B cell (primary cell): ENCODE measurements around the gene MATN1. TPM values are rescaled to one million over a fixed set of nuclear protein-coding genes. Genes with fewer than 3 reads are reported as not detected.

Experiments
- ATAC-seq: fragments of 200-7000 bp; cut with Tn5 transposase; one replicate; pipeline ENCODE4 v1.10.0; 2021; ENCODE audit warnings: low read depth, mild to moderate bottlenecking, moderate number of reproducible peaks, moderate library complexity
- CTCF ChIA-PET: fragments of 350-600 bp; sonication (Branson Sonifier 250); formaldehyde crosslinking; loops from one replicate; lab custom pipeline; 2021; ENCODE audit warnings: antibody characterized with exemption, inconsistent platforms; lab: Charles Lee
- POLR2A ChIA-PET: fragments of 350-600 bp; sonication (Branson Sonifier 250); formaldehyde crosslinking; loops from one replicate; lab custom pipeline; 2021; ENCODE audit warnings: antibody characterized with exemption; lab: Charles Lee
- DNase-seq: peaks from one replicate; pipeline ENCODE4 v3.0.0; 2013
- H2AFZ ChIP-seq: 2 replicates; pipeline ENCODE4 v1.6.1; 2012; ENCODE audit warnings: mild to moderate bottlenecking, low read depth, low read length; ENCODE audit not compliant: insufficient read depth, poor library complexity, severe bottlenecking
- H3K27ac ChIP-seq, 2 donors: 1 replicate in 1 of 2; 2 replicates in 1 of 2; pipeline ENCODE4 v1.5.1; 2012 to 2013; ENCODE audit warnings: low read length in 2 of 2, mild to moderate bottlenecking in 2 of 2, moderate library complexity in 1 of 2
- H3K27me3 ChIP-seq, 4 experiments: fragments of 200-600 bp in 1 of 4; sonication (generic) in 1 of 4; replicated peaks in 1 of 4; 1 replicate in 2 of 4; 2 replicates in 2 of 4; pipeline versions ENCODE4 v1.6.1 to v1.7.0; 2013 to 2016; ENCODE audit warnings: low read length in 3 of 4, mild to moderate bottlenecking in 2 of 4, mixed read lengths in 1 of 4, moderate library complexity in 1 of 4; ENCODE audit not compliant: insufficient read depth in 4 of 4, control insufficient read depth in 3 of 4; ENCODE audit errors: control extremely low read depth in 1 of 4
- H3K36me3 ChIP-seq, 2 experiments: replicated peaks in 1 of 2; 1 replicate in 1 of 2; 2 replicates in 1 of 2; pipeline versions ENCODE4 v1.6.1 to v1.7.1; 2013; ENCODE audit warnings: low read length in 1 of 2; ENCODE audit not compliant: insufficient read depth in 2 of 2, control insufficient read depth in 1 of 2; ENCODE audit errors: control extremely low read depth in 1 of 2, extremely low read depth in 1 of 2
- H3K4me1 ChIP-seq, 2 donors: fragments of 200-600 bp in 1 of 2; sonication (generic) in 1 of 2; 1 replicate in 1 of 2; 2 replicates in 1 of 2; pipeline versions ENCODE4 v1.5.1 to v1.6.1; 2013 to 2017; ENCODE audit warnings: low read length in 2 of 2; ENCODE audit not compliant: control insufficient read depth in 2 of 2, insufficient read depth in 2 of 2
- H3K4me2 ChIP-seq: replicated peaks from 2 replicates; pipeline ENCODE3; 2012; ENCODE audit warnings: mild to moderate bottlenecking, low read depth, low read length; ENCODE audit not compliant: poor library complexity, severe bottlenecking
- H3K4me3 ChIP-seq, 5 experiments: fragments of 200-600 bp in 1 of 5; sonication (generic) in 1 of 5; 1 replicate in 3 of 5; 2 replicates in 2 of 5; pipeline versions ENCODE4 v1.5.1 to v1.7.0; 2011 to 2016; ENCODE audit warnings: low read length in 4 of 5, mild to moderate bottlenecking in 4 of 5, low read depth in 2 of 5, control low read depth in 1 of 5, moderate library complexity in 1 of 5; ENCODE audit not compliant: insufficient read depth in 1 of 5; ENCODE audit errors: control extremely low read depth in 1 of 5, extremely low read depth in 1 of 5
- H3K79me2 ChIP-seq: fragments of 200-600 bp; sonication (generic); one replicate; pipeline ENCODE4 v1.6.0; 2016; ENCODE audit warnings: low read length; ENCODE audit not compliant: control insufficient read depth, insufficient read depth
- H3K9ac ChIP-seq: fragments of 200-600 bp; sonication (generic); 2 replicates; pipeline ENCODE4 v1.6.1; 2017; ENCODE audit warnings: mild to moderate bottlenecking, low read length, moderate library complexity
- H3K9me3 ChIP-seq, 3 donors: one replicate each; pipeline versions ENCODE4 v1.6.1 to v1.7.1; 2013; ENCODE audit warnings: low read length in 2 of 3; ENCODE audit not compliant: control insufficient read depth in 2 of 3, insufficient read depth in 1 of 3; ENCODE audit errors: control extremely low read depth in 1 of 3
- H4K20me1 ChIP-seq: 2 replicates; pipeline ENCODE4 v1.6.0; 2012; ENCODE audit warnings: mild to moderate bottlenecking, low read length; ENCODE audit not compliant: insufficient read depth, control insufficient read depth, poor library complexity, severe bottlenecking
- H3K27ac Mint-ChIP-seq: one replicate; pipeline ENCODE4 v1.8.0; 2021; ENCODE audit warnings: mixed read lengths
- H3K27me3 Mint-ChIP-seq: one replicate; pipeline ENCODE4 v1.8.0; 2021; ENCODE audit warnings: mixed read lengths
- H3K4me1 Mint-ChIP-seq: one replicate; pipeline ENCODE4 v1.8.0; 2021; ENCODE audit warnings: mixed read lengths
- H3K4me3 Mint-ChIP-seq: one replicate; pipeline ENCODE4 v1.8.0; 2021; ENCODE audit warnings: mixed read lengths
- H3K9me3 Mint-ChIP-seq: one replicate; pipeline ENCODE4 v1.8.0; 2022; ENCODE audit warnings: mixed read lengths; ENCODE audit not compliant: insufficient read depth
- EZH2 ChIP-seq: IDR thresholded peaks from 2 replicates; pipeline ENCODE4 v1.6.1; 2012; ENCODE audit warnings: borderline replicate concordance, low read depth, mild to moderate bottlenecking, moderate library complexity, low read length; ENCODE audit not compliant: insufficient read depth, poor library complexity, severe bottlenecking
- WGBS: methylation state at CpG from one replicate; pipeline ENCODE4 v1.1.5; 2013; ENCODE audit warnings: missing lambda C conversion rate; ENCODE audit not compliant: insufficient coverage; 5-methylcytosine and 5-hydroxymethylcytosine counted together
- intact Hi-C: fragments of 100-400 bp; cut with micrococcal nuclease; formaldehyde crosslinking; loops from one replicate; pipeline ENCODE4 v1.10.0; 2022
- polyA plus RNA-seq: library from polyadenylated mRNA; depleted of rRNA; stranded (reverse); fragments of >200 nt; gene quantifications from 2 replicates; pipeline ENCODE4 v1.2.3, GENCODE V29; 2012
- total RNA-seq, 2 donors: library from RNA; stranded (reverse); fragments of 120-200 nt in 1 of 2; gene quantifications; 1 replicate in 1 of 2; 2 replicates in 1 of 2; pipeline versions ENCODE4 v1.2.3 to v1.2.4, GENCODE V29; 2013 to 2022
- TF ChIP-seq, protein P1 (sequence below): fragments of 200-600 bp; IDR thresholded peaks from one replicate; pipeline ENCODE4 v1.8.0; 2022; ENCODE audit warnings: antibody characterized with exemption, mild to moderate bottlenecking

The MATN1 gene
- total and polyA plus RNA-seq, 2 donors (not counting 1 experiment from before 2014, with no cell fraction given): 2.5 to 3.2 TPM

DNA sequence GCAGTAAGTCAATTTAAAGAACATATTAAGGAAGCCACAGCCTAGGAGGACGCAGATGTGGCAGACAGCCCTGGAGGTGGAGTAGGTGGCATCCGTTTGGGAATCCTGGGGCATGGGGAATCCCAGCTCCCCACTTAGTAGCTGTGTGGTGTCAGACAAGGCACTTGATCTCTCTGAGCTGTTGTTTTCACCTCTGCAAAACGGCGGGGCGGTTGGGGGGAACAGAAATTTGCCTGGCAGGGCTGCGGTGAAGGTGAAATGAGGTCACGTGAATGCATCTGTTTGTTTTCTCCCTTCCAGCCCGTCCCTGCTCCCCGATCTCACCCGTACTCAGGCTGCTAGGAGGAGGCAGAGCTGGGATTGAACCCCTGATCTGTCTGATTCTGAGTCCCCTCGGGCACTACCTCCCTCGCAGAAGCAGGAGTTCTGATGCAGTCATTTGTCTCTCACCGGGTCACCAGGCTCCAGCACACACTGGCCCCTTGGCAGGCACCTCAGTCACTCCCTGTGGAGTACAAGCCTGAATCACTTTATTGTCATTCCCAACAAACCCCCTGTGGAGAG lies 36.4 kb upstream of the MATN1 start:
- peak overlapping the region; percentile 94 for H3K4me2 ChIP-seq
- Mint-ChIP-seq H3K4me3 (peak overlapping the region; percentile 92), H3K4me1 (peaks cover 81% of the 10 kb centered on the region), H3K9me3 (no peaks in the 10 kb centered on the region), H3K27ac (peak overlapping the region; percentile 95), H3K27me3 (no peaks in the 10 kb centered on the region)
- H3K27me3 ChIP-seq: no peaks in the 10 kb centered on the region
- peak overlapping the region; percentile 98 for H3K9ac ChIP-seq
- DNase-seq (peak; percentile 69), ATAC-seq (no peak)
- peak overlapping the region; percentile 82 to 98 for H3K27ac ChIP-seq
- TF ChIP-seq EZH2: no peak
- TF ChIP-seq, protein P1, sequence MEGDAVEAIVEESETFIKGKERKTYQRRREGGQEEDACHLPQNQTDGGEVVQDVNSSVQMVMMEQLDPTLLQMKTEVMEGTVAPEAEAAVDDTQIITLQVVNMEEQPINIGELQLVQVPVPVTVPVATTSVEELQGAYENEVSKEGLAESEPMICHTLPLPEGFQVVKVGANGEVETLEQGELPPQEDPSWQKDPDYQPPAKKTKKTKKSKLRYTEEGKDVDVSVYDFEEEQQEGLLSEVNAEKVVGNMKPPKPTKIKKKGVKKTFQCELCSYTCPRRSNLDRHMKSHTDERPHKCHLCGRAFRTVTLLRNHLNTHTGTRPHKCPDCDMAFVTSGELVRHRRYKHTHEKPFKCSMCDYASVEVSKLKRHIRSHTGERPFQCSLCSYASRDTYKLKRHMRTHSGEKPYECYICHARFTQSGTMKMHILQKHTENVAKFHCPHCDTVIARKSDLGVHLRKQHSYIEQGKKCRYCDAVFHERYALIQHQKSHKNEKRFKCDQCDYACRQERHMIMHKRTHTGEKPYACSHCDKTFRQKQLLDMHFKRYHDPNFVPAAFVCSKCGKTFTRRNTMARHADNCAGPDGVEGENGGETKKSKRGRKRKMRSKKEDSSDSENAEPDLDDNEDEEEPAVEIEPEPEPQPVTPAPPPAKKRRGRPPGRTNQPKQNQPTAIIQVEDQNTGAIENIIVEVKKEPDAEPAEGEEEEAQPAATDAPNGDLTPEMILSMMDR: no peak
- H3K36me3 ChIP-seq: peaks cover 0 to 20% of the 10 kb centered on the region in 2 experiments
- H3K4me1 ChIP-seq: peaks cover 65 to 80% of the 10 kb centered on the region in 2 donors
- intact Hi-C loops: no loop called here
- peaks cover 26% of the 10 kb centered on the region for H4K20me1 ChIP-seq
- ChIA-PET POLR2A (interaction anchor here (1.4 to 4.7 kb wide), 4 partner anchors 9 to 35 kb away, joined by 3 to 40 read pairs (median 16); no protein-coding TSS in a partner anchor), CTCF (interaction anchor here (17.4 to 27.3 kb wide), 2 partner anchors 20 to 26 kb away, joined by 312 to 769 read pairs; partner anchors contain the start of gene MATN1)
- WGBS: 51% methylated on average over 8 of the region's 13 CpGs
- peak overlapping the region; percentile 35 for H2AFZ ChIP-seq
- H3K4me3 ChIP-seq: peak overlapping the region in 4 of 5 experiments; percentile 11 to 96 (median 26)
- no peaks in the 10 kb centered on the region for H3K9me3 ChIP-seq
- peaks cover 68% of the 10 kb centered on the region for H3K79me2 ChIP-seq

DNA sequence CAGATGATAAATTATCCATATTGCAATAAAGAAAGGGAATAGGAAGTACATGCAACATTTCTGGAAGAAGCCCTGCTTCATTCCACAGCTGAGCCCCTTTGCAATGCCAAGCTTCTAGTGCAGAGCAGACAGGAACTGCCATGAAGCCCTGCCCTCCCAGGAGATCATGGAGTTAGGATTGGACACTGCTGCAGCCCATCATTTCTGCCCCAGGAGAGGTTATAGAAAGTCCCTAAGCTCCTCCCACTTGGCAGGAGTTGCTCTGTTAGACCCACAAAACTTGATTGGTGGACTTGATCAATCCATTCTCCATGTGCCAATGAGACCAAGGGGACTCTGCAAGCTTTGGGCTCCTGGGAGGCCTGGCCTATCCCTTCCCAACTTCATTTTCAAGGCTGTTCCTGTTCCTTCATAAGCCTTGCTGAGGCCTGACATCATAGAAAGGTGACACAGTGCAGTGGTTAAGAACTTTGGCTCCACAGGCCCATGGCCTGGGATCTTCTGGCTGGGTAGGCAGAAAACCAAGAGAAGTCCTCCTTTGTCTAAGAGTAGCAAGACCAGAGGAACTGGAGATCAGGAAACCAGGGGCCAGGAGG lies 35.5 kb upstream of the MATN1 start:
- H3K27ac Mint-ChIP-seq: peak overlapping the region; percentile 84
- Histone ChIP-seq H3K4me3 (peak overlapping the region in 2 of 5 experiments; percentile 2 to 96), H3K9ac (peak overlapping the region; percentile 98), H3K36me3 (peaks cover 0 to 20% of the 10 kb centered on the region in 2 experiments), H4K20me1 (peaks cover 26% of the 10 kb centered on the region), H3K4me1 (peaks cover 65 to 86% of the 10 kb centered on the region in 2 donors), H3K4me2 (peak overlapping the region; percentile 94), H3K27ac (peak overlapping the region; percentile 98 to 100), H3K79me2 (peaks cover 77% of the 10 kb centered on the region), H3K9me3 (no peaks in the 10 kb centered on the region), H3K27me3 (no peaks in the 10 kb centered on the region), H2AFZ (no peak overlapping the region)
- H3K27me3 Mint-ChIP-seq: no peaks in the 10 kb centered on the region
- POLR2A ChIA-PET: interaction anchor here (2.4 to 10.3 kb wide), 3 partner anchors 14 to 40 kb away, joined by 11 to 152 read pairs (median 57); no protein-coding TSS in a partner anchor
- no peaks in the 10 kb centered on the region for H3K9me3 Mint-ChIP-seq
- H3K4me1 Mint-ChIP-seq: peaks cover 78% of the 10 kb centered on the region
- TF ChIP-seq, protein P1: no peak
- no peak for TF ChIP-seq EZH2
- ATAC-seq (no peak), DNase-seq (no peak)
- CTCF ChIA-PET: interaction anchor here (17.4 to 27.3 kb wide), 2 partner anchors 21 to 25 kb away, joined by 312 to 769 read pairs; partner anchors contain the start of gene MATN1
- peak overlapping the region; percentile 92 for H3K4me3 Mint-ChIP-seq
- intact Hi-C loops: no loop called here
